GM21825 (cell line): ENCODE results near the gene ODF2.
"Not testable (repeated sequence)": the region's sequence is repeated elsewhere in the genome, so short reads cannot be mapped to it uniquely, and the experiment has no call there.

Source experiments
- ATAC-seq: cut with Tn5 transposase; IDR thresholded peaks from one replicate; pipeline ENCODE4 v1.9.1; 2021; ENCODE audit warnings: mild to moderate bottlenecking, moderate library complexity; ENCODE audit not compliant: unreplicated experiment

The ODF2 gene

DNA sequence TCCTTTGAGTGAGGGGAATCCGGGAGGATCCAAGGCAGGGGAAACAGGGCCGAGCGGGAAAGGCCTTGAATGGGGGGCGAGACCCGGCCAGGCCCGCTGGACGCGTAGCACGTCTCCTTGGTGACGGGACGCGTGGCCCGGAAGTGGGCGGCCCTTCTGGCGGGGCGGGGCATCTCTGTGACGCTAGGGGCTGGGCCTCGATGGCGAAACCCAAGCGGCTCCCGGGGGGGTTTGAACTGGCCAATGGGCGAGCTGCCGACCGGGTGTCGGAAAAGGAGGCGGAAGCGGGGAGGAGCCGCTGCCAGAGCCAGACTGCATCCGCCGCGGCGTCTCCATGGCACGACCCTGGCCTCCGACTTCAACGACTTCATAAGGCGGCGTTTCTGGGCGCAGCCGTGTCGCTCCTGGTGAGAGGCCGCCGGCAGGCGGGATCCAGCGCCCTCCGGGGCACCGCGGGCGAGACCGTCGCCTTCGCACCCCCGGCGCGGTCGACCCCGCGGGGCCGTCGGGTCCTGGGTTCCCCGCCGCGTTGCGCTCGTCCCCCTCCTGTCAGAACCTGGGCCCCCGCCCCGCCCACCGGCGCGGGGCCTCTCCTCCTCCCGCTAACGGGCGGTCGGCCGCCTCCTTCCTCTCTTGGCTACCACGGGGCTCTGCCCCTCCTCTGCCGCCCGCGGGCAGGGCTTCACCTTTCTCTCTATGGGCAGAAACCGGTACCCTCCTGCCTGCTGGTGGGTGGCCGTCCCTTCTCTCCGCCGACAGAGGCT lies at the start of gene ODF2:
Gene ODF2, plus strand, starts transcription at position 158 of the 764 bp plus-strand sequence. Its CDS starts 86 bp downstream, at position 244.
- ATAC-seq = peak; percentile 87

DNA sequence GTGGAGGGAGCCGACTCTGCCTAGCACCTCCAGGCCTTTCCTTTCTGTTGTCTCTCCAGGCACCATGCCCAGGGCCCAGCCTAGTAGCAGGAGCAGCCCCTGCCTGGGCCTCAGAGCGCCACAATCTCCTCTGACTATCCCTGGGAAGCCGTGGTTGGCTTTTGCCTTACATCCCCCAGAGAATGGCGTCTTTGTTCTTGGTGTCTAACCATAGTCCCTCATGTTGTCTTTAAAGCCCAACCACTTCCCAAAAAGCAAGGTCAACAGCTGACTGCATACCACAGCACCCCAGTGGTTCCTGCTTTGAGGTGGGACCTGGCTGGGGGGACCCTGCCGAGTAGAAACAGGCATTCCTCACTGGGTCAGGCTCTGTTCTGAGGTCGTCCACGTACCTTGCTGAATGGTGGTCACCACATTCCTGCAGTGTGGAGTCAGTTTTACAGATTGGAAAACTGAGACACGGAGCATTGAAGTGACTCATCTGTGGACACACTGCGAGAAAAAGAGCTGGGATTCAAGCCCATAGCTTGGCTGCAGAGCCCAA lies 48.9 kb upstream of the ODF2 start:
- no peak for ATAC-seq

DNA sequence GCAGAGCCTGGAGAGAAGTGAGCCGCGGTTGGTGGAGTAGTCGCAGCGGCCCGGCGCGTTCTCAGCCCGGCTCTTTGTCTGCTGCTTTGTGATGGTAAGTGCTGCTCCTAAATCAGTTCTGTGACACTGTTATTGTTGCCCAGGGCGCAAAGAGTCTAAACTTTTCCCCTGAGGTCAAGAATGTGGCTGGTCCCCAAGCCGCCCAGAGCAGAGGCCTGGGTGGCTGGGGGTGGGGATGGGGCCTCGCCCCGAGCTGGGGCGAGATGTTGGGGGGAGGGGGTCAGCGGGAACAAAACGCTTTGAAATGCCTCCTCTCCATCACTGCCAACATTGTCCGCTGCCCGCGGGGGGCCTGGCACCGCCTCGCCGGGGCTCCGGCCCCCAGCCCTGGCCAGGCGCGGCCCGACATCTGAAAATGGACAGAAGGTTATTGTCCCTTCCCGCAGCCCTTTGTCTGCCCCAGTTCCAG lies 46.8 kb upstream of the ODF2 start:
- ATAC-seq = no peak

DNA sequence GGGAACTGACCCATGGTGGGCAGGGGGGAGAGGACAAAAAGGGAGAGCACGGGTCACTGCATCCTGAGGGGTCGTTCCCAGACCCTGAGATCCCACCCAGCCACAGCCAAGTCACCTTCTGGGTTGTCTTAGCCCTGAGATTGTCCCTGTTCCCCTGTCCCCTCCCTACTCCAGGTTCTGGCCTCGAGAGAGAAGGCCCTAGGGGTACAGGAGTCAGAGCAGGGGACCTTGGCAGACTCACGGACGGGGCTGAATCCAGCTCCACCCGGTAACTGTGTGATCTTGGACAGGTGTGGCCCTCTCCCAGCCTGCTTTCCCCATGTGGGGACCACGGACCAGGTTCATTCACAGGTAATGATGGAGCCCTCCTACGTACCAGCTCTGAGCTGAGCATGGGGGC lies 46.4 kb upstream of the ODF2 start:
- ATAC-seq = no peak

DNA sequence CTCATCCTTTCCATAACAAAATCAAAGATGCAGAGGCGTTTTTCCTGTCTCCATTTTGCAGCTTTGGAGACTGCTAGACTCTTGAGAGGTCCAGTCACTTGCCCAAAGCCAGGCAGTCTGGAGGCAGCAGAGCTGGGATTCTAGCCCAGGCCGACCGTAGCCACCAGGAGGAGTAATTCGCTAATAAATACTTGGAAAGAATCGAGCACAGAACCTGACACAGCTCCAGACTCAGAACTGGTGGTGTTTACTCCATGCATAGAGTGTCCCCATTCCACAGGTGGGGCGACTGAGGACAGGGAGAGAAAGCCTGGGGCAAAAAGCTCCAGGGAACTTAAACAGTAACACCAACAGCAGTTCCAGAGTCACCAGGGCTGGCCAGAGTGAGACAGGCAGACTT lies 45.8 kb upstream of the ODF2 start:
- ATAC-seq = no peak

DNA sequence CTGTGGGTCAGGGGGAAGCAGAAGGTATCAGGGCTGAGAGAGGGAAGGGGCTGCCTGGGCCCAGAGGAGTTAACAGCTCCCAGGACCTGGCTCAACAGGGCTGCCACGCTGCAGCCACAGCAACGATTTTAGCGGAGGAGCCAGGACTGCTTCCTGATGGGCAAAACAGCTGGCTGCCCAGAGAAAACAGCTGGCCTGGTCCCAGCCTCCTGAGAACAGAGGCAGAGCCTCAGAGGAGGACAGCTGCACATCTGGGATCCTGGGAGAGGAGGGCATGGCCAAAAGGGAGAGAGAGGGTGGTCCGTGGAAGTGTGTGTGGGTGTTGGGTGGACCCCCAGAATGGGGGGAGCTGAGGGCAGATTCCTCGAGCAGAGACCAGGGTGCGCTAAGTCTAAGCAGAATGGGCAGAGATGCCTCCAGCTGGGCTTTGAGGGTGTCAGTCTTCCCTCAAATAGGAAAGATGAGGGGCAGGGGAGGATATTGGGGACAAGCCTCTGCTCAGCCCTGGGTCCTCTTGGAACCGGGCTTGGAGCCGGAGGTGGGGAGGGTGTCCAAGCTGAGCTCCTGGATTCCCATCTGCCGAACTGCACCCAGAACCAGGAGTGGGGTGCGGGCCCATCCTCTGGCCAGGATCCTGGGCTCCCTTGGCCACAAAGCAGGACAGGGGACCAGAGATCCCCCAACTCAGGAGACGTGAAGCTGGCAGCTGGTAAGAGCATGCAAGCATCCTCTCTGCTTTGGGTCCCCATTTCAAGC lies 44.3 kb upstream of the ODF2 start:
- no peak for ATAC-seq

DNA sequence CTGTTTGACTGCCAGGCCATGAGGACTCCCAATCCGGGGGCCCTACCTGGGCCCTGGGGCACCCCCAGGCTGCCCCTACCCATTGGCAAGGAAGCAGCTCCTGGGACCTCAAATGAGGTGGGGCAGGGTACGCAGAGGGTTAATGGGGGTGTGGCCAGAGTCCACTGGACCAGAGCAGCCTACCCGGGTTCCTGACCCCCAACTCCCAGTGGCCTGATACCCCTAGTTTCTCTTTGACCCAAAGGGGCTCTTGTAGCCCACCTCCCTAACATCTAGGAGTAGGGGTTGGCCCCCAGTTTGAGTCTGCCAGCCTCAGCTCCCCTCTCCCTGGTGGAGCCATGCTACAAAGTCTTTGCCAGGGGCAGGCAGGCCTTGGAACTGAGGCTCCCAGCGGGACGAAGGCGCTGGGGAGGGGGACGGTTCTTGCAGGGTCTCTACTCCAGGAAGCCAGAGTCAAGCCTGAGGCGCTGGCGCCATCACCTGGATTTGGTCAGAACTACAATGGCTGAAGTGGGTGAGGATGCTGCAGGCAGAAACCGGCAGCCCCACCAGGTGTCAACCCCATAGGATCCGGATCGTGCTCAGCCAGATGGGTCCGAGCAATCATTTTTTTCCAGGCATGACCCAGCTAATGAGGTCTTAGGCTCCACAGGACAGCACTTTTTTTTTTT lies 43.6 kb upstream of the ODF2 start:
- no peak for ATAC-seq

DNA sequence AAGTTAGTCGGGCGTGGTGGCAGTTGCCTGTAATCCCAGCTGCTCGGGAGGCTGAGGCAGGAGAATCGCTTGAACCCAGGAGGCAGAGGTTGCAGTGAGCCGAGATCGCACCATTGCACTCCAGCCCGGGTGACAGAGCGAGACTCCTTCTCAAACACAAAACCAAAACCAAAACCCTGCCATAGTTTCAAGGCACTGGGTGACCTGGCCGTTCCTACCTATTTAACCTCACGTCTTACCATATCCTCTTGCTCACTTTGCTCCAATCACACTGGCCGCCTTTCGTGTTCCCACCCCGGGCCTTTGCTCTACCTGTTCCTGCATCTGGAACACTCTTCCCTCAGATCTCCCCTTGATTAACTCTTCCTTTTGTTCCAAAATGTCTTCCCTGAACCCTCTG lies 42.1 kb upstream of the ODF2 start:
- ATAC-seq = not testable (repeated sequence)

DNA sequence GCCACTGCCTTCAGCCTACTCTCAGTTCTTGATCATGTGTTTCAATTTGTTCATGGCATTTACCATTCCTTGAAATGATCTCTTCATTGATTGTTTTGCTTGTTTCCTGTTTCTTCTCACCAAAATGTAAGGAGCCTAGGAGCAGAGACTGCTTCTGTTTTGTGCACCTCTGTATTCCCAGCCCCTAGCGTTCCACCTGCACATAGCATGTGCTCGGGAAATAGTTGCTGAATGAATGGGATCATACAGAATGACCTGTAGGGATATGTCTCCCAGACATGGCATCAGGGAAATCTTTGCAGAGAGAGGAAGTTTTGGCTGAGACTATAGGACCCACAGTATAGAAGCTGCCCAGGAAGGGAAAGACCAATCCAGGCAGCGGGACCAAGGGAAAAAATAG lies 41.3 kb upstream of the ODF2 start:
- ATAC-seq = no peak

DNA sequence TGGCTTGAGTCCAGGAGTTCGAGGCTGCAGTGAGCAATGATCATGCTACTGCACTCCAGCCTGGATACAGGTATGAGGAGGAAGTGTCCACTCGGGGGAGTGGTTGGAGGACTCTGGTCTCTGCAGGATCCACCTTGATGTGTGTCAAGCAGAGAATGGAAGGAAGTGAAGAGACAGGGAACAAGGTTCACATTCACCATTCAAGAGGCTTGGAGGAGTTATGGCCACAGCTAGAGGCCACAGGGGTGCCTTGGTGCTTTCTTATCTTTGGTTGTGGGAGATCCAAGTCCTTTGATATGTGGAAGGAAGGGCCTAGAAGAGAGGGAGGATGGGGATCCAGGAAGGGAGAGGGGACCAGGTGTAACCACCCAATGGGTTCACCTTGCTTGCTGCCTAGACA lies 40.5 kb upstream of the ODF2 start:
- no peak for ATAC-seq

DNA sequence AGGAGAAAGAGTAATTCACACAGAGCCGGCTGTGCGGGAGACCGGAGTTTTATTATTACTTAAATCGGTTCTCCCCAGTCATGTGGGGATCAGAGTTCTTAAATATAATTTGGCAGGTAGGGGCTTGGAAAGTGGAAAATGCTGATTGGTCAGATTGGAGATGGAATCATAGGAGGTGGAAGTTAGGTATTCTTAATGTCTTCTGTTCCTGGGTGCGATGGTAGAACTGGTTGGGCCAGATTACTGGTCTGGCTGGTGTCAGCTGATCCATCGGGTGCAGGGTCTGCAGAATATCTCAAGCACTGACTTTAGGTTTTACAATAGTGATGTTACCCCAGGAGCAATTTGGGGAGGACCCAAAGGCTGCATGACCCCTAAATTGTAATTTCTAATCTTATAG lies 39.8 kb upstream of the ODF2 start:
- no peak for ATAC-seq

DNA sequence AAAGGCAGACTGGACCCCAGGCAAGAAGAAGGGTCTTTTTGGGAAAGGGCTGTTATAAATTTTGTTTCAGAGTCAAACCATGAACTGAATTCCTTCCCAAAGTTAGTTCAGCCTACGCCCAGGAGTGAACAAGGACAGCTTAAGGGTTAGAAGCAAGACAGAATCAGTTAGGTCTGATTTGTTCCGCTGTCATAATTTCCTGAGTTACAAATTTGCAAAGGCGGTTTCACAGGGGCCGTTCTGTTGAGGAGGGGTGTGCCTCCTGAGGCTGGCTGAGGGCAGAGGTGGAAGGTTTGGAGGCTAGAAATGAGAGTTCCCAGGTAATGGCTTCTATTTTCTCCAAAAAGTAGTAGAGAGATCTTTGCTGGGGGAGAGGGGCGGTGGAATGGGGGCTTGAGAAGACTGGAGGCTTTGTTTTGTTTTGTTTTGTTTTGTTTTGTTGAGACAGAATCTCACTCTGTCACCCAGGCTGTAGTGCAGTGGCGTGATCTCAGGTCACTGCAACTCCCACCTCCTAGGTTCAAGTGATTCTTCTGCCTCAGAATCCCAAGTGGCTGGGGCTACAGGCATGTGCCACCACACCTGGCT lies 39.3 kb upstream of the ODF2 start:
- no peak for ATAC-seq

DNA sequence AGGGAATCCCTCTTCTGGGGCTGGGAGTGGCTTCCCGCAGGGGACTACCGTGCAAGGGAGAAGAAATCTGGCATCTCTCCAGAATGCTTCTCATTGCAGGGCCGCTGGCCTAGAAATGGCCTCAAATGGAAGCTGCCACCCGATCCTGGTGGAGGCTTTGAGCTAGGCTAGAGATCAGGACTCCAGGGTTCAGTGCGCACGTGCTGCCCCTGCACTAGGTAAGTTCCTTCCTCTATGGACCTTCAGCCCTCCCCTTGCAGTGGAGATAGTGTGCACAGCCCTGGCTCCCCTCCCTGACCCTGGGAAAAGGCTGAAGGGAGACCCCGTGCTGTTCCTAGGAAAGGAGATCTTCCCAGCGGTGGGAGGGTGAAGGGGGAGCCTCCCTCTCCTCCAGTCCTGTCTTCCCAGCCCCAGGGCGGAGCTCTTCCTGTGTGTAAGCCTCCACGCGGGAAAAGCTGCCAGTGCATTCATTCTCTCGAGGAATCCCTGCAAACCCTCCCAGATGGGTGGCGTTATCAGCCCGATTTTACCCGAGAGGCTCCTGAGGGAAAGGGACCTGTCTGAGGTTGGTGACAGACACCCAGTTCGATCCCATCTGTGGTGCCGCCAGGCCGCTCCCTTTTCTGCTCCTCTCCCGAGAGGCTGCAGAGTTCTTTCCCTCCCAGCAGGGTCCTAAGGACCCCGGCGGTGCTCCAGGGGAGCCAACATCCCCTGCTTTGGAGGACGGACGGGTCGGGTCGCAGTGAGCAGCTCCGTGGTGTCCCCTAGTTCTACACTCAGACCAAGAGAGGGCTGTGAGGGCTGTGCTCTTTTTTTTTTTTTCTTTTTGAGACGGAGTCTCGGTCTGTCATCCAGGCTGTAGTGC lies 36.5 kb upstream of the ODF2 start:
- ATAC-seq = no peak

DNA sequence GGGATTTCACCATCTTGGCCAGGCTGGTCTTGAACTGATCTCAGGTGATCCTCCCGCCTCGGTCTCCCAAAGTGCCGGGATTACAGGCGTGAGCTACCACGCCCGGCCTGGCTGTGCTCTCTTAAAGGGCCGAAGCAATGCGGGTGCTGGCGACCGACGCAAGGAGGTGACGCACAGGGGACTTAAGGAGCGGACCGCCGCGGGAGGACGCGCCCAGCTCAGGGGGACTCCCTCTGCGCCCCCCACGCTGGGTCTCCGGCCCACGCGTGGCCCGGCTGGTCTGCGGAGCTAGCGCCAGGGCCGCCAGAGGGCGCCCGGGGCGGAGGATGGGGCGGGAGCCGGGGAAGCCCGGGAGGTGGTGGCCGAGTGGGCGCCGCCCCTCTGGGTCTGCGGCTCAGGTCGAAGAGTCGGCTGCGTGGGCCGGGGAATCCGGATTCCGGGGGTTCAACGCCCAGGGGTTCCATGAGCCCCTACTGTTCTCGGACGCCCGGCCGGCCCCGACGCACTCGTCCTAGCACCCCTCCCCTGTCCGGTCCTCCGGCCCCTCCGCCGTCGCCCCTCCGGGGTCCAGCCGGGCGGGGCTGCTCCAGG lies 35.7 kb upstream of the ODF2 start:
- ATAC-seq = peak; percentile 70

DNA sequence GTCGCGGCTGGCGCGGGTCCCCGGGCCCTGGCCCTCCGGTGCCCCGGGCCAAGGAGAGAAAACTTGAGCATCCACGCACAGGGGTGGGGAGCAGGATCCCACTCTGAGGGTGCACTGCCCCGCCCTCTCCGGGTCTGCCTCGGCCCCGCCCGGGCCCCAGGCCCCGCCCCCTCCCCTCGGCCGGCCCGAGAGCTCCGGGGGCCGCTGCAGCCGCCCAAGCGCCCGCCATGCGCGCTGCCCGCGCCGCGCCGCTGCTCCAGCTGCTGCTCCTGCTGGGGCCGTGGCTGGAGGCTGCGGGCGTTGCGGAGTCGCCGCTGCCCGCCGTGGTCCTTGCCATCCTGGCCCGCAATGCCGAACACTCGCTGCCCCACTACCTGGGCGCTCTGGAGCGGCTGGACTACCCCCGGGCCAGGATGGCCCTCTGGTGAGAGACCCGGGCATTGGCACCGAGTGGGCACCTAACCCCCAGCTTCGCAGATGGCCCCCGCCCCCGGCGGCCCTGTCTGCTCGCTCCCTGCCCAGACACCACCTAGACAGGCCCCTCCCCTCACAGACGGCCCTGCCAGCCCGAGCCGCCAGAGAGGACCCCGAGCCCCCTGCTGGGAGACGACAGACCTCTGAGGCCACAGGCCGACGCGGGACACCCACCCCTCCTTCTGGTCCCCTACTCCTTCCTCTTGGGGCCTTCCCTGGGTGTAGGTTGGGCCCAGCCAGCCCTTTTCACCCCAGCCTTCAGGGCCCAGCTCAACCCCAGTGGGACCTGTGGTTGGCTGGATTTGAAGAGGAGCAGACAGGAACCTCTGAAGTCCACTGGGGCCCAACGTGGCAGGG lies 34.9 kb upstream of the ODF2 start, which contains the start of gene CERCAM:
Gene CERCAM, plus strand, starts transcription at position 207 of the 831 bp plus-strand sequence. Its CDS starts 21 bp downstream, at position 228.
- ATAC-seq = peak; percentile 67

DNA sequence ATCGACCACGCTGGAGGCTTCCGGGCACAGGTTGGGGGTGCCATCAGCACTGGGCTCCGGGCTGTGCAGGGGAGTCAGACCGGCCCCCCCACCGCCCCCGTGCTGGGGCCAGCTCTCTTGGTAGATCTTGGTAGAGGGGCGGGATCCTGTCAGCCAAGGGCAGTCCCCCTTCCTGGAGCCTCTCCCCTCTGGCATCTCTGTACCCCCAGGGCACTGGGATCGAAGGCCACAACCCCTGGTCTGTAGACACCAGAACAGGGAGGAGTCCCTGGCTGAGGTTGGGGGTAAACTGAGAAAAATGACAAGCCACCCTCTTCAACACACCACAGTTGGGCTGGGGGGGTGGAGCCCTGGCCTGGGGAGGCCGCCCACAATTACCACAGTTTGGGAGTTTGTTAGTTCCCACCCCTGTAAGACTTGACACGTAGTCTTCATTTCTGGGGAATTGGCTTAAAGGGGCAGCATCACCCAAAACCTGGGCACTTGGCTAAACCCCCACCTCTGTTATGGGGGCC lies 34.3 kb upstream of the ODF2 start:
- no peak for ATAC-seq

DNA sequence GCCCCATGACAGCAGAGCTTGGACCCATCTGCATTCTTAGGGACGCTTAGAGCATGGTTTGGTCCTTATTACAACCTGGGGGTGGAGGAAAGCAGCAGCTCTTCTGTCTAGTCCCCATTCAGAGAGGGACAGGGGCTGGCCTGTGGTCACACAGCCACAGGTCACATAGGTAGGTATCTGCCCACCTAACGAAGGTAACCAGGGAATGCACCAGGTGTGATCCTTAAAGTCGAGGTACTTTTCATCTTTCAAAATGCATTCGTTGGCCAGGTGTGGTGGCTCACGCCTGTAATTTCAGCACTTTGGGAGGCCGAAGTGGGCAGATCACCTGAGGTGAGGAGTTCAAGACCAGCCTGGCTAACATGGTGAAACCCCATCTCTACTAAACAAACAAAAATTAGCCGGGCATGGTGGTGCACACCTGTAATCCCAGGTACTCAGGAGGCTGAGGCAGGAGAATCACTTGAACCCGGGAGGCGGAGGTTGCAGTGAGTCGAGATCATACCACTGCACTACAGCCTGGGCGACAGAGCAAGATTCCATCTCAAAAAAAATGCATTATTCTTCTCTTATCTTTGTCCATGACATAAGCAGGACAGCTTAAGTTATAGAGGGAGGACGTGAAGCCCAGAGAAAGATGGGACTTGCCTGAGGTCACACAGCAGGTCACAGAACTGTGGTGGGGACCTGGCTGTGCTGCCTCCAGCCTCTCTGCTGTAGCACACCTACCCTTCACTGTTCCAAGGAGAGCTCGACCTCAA lies 33.6 kb upstream of the ODF2 start:
- not testable (repeated sequence) for ATAC-seq

DNA sequence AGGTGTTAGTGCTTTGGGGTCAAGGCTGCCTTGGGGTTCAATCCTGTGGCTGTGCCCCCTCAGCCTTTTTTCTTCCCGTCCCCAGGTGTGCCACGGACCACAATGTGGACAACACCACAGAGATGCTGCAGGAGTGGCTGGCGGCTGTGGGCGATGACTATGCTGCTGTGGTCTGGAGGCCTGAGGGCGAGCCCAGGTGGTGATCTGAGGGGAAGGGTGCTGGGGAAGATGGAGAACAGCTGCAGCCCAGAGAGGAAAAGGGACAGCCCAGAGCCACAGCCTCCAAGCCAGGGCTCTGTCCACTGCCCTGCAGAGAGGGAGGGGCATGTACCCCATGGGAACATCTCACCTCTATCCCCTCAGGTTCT lies 33.0 kb upstream of the ODF2 start:
- ATAC-seq = no peak
